GM21529 (cell line): ENCODE data around the gene GLT1D1.
A peak's percentile ranks its signal among the peaks of the same experiment; 100 is the strongest.

ENCODE experiments used
- ATAC-seq: cut with Tn5 transposase; IDR thresholded peaks from one replicate; pipeline ENCODE4 v1.9.1; 2021; ENCODE audit not compliant: unreplicated experiment

GLT1D1 gene

GRCh38 chr12:128910629-128911028 is 57.4 kb downstream of the GLT1D1 start:
- no peak for ATAC-seq

GRCh38 chr12:128911861-128912260 is 58.6 kb downstream of the GLT1D1 start:
- no peak for ATAC-seq

GRCh38 chr12:128914908-128915563 is 61.8 kb downstream of the GLT1D1 start:
- ATAC-seq, result peak; percentile 92

GRCh38 chr12:128916425-128916824 is 63.1 kb downstream of the GLT1D1 start:
- no peak for ATAC-seq

GRCh38 chr12:128918481-128919260 is 65.4 kb downstream of the GLT1D1 start:
- ATAC-seq, result no peak

GRCh38 chr12:128920468-128920867 is 67.2 kb downstream of the GLT1D1 start:
- ATAC-seq, result no peak

GRCh38 chr12:128928361-128928760 is 75.1 kb downstream of the GLT1D1 start:
- ATAC-seq, result no peak

- ATAC-seq, result no peak
These were observed 75.8 kb downstream of the GLT1D1 start for GRCh38 chr12:128929057-128929456.

GRCh38 chr12:128930606-128931005 is 77.3 kb downstream of the GLT1D1 start:
- ATAC-seq, result no peak

- ATAC-seq, result no peak
These were observed 79.2 kb downstream of the GLT1D1 start for GRCh38 chr12:128932521-128932920.

- ATAC-seq, result no peak
These were observed 79.8 kb downstream of the GLT1D1 start for GRCh38 chr12:128933039-128933438.

- no peak for ATAC-seq
These were observed 80.6 kb downstream of the GLT1D1 start for GRCh38 chr12:128933926-128934325.

GRCh38 chr12:128938886-128939285 is 85.6 kb downstream of the GLT1D1 start:
- no peak for ATAC-seq

GRCh38 chr12:128940090-128940888 is 87.0 kb downstream of the GLT1D1 start:
- ATAC-seq, result no peak

GRCh38 chr12:128940974-128941373 is 87.7 kb downstream of the GLT1D1 start:
- no peak for ATAC-seq

- ATAC-seq, result no peak
These were observed 89.7 kb downstream of the GLT1D1 start for GRCh38 chr12:128942960-128943477.

- ATAC-seq, result no peak
These were observed 91.7 kb downstream of the GLT1D1 start for GRCh38 chr12:128944956-128945355.

GRCh38 chr12:128947209-128947608 is 93.9 kb downstream of the GLT1D1 start:
- no peak for ATAC-seq

GRCh38 chr12:128949086-128949485 is 95.8 kb downstream of the GLT1D1 start:
- no peak for ATAC-seq

- no peak for ATAC-seq
These were observed 98.2 kb downstream of the GLT1D1 start for GRCh38 chr12:128951448-128951847.

GRCh38 chr12:128956755-128957154 is 103.5 kb downstream of the GLT1D1 start:
- ATAC-seq, result no peak
